ENCODE data around the gene PAXIP1.

GRCh38 chr7:154912871-154913637, 89.9 kb downstream of the PAXIP1 start:
- TF ChIP-seq CTCF (conservative IDR thresholded peaks at IDR 0.05; ENCODE audit: low read depth, low read length) (no peak), EZH2 (IDR thresholded peaks at IDR 0.05; ENCODE audit: borderline replicate concordance, low read depth, low read length, poor library complexity, severe bottlenecking) (no peak)
